WTC11 (cell line): ENCODE data around the gene ERVK3-1.

Source experiments
- CREB1 ChIP-seq: sonication (generic); formaldehyde crosslinking; IDR thresholded peaks from 2 replicates; pipeline ENCODE4 v1.8.0; 2023; ENCODE audit warnings: mild to moderate bottlenecking, missing genetic modification reagents
- ESRRA ChIP-seq: sonication (generic); formaldehyde crosslinking; IDR thresholded peaks from 2 replicates; pipeline ENCODE4 v1.8.1; 2022; ENCODE audit warnings: mild to moderate bottlenecking, missing genetic modification reagents, borderline replicate concordance
- KAT7 ChIP-seq: sonication (generic); formaldehyde crosslinking; IDR thresholded peaks from 2 replicates; pipeline ENCODE4 v1.8.1; 2023; ENCODE audit warnings: missing genetic modification reagents, mild to moderate bottlenecking, borderline replicate concordance
- MAX ChIP-seq: sonication (generic); formaldehyde crosslinking; IDR thresholded peaks from 2 replicates; pipeline ENCODE4 v1.8.0; 2022; ENCODE audit warnings: mild to moderate bottlenecking, missing genetic modification reagents
- NR2C2 ChIP-seq: sonication (generic); formaldehyde crosslinking; IDR thresholded peaks from 2 replicates; pipeline ENCODE4 v1.8.0; 2022; ENCODE audit warnings: mild to moderate bottlenecking, missing genetic modification reagents
- RELA ChIP-seq: sonication (generic); formaldehyde crosslinking; IDR thresholded peaks from 2 replicates; pipeline ENCODE4 v1.8.1; 2022; ENCODE audit warnings: missing genetic modification reagents, mild to moderate bottlenecking, borderline replicate concordance
- TP53 ChIP-seq: sonication (generic); formaldehyde crosslinking; IDR thresholded peaks from 2 replicates; pipeline ENCODE4 v1.8.1; 2023; ENCODE audit warnings: mild to moderate bottlenecking, missing genetic modification reagents
- USF2 ChIP-seq: sonication (generic); formaldehyde crosslinking; IDR thresholded peaks from 2 replicates; pipeline ENCODE4 v1.8.1; 2023; ENCODE audit warnings: mild to moderate bottlenecking, missing genetic modification reagents, moderate library complexity
- ZNF317 ChIP-seq: sonication (generic); formaldehyde crosslinking; IDR thresholded peaks from 2 replicates; pipeline ENCODE4 v1.8.1; 2023; ENCODE audit warnings: low read depth, mild to moderate bottlenecking, moderate library complexity, missing genetic modification reagents, borderline replicate concordance
- TF ChIP-seq, protein P1 (sequence below): fragments of 200-600 bp; IDR thresholded peaks from 2 replicates; pipeline ENCODE4 v1.8.0; 2022; ENCODE audit warnings: antibody characterized with exemption
- TF ChIP-seq, protein P2 (sequence below): sonication (generic); formaldehyde crosslinking; IDR thresholded peaks from 2 replicates; pipeline ENCODE4 v1.8.1; 2022; ENCODE audit warnings: mild to moderate bottlenecking, moderate library complexity, missing genetic modification reagents

- TF ChIP-seq, protein P1, sequence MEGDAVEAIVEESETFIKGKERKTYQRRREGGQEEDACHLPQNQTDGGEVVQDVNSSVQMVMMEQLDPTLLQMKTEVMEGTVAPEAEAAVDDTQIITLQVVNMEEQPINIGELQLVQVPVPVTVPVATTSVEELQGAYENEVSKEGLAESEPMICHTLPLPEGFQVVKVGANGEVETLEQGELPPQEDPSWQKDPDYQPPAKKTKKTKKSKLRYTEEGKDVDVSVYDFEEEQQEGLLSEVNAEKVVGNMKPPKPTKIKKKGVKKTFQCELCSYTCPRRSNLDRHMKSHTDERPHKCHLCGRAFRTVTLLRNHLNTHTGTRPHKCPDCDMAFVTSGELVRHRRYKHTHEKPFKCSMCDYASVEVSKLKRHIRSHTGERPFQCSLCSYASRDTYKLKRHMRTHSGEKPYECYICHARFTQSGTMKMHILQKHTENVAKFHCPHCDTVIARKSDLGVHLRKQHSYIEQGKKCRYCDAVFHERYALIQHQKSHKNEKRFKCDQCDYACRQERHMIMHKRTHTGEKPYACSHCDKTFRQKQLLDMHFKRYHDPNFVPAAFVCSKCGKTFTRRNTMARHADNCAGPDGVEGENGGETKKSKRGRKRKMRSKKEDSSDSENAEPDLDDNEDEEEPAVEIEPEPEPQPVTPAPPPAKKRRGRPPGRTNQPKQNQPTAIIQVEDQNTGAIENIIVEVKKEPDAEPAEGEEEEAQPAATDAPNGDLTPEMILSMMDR, result no peak
- no peak for TF ChIP-seq NR2C2 (CRISPR knock-in tag)
- no peak for TF ChIP-seq KAT7 (CRISPR knock-in tag)
- TF ChIP-seq ZNF317 (CRISPR knock-in tag), result no peak
- no peak for TF ChIP-seq ESRRA (CRISPR knock-in tag)
- TF ChIP-seq USF2, result no peak
- no peak for TF ChIP-seq RELA (CRISPR knock-in tag)
- TF ChIP-seq CREB1, result no peak
- TF ChIP-seq, protein P2, sequence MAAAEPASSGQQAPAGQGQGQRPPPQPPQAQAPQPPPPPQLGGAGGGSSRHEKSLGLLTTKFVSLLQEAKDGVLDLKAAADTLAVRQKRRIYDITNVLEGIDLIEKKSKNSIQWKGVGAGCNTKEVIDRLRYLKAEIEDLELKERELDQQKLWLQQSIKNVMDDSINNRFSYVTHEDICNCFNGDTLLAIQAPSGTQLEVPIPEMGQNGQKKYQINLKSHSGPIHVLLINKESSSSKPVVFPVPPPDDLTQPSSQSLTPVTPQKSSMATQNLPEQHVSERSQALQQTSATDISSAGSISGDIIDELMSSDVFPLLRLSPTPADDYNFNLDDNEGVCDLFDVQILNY (CRISPR knock-in tag), result no peak
- TF ChIP-seq TP53 (CRISPR knock-in tag), result no peak
- TF ChIP-seq MAX (CRISPR knock-in tag), result no peak
Observed at GRCh38 chr19:58355908-58356765, 51.0 kb downstream of the ERVK3-1 start.
